ENCODE measurements around the gene PGLYRP3.

Gene PGLYRP3

GRCh38 chr1:153253693-153254092, 59.1 kb downstream of the PGLYRP3 start:
- no peak for DNase-seq

DNA sequence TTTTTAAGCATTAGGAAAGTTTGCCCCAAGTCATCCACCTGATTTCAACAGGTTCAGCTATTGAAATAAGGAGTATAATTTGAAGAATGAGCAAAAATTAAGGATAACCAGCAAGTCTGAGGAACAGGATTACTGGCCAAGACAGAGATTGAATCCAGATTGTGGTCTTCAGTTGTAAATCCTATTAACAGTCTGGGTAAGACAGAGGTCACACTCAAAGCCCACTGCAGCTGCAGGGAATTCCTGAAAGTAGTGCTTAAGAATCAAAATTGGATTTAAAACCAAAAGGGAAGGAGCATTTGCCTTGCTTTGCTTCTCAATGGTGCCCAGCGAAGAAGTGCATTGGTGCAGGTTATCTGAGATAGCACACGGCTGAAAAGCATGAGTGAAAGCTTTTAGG, 59.7 kb downstream of the PGLYRP3 start:
- DNase-seq = no peak

DNA sequence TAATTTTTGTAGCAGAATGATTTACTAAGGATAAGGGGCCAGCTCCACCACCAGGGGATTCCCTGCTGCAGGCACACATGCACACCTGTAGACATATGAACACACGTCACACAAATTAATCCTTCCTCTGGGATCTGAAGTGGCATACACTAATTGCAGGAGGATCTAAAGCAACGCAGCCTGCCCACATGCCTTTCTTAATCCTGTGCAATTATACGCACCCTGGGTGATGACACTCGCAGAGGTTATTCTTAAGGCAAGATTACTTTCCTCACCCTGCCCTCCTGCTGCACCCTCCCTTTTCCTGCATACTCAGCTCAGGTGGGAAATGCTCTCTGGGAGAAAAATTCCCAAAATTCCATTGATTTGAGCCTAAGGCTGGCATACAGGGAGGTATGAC, 60.8 kb downstream of the PGLYRP3 start:
- no peak for DNase-seq

- no peak for DNase-seq
Measured at GRCh38 chr1:153251562-153251961, 61.2 kb downstream of the PGLYRP3 start.

- DNase-seq = no peak
Measured at GRCh38 chr1:153251087-153251486, 61.7 kb downstream of the PGLYRP3 start.

DNA sequence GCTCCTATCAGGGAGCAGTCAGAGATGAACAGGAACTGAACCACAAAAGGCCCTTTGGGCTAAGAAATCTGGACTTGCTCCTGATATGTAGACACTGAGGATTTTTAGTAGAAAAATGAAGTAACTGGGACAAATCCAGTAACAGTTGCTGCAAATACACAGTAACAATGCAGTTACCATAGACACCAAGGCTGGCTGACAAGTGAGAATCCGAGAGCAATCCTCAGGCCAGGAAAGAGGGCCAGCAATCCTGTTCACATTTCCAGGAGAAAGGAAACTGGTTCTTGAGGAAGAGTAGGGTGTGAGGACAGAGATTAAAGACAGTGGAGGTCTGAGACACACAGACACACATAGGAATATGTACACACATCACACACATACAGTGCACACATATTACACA, 62.6 kb downstream of the PGLYRP3 start:
- DNase-seq = no peak

DNA sequence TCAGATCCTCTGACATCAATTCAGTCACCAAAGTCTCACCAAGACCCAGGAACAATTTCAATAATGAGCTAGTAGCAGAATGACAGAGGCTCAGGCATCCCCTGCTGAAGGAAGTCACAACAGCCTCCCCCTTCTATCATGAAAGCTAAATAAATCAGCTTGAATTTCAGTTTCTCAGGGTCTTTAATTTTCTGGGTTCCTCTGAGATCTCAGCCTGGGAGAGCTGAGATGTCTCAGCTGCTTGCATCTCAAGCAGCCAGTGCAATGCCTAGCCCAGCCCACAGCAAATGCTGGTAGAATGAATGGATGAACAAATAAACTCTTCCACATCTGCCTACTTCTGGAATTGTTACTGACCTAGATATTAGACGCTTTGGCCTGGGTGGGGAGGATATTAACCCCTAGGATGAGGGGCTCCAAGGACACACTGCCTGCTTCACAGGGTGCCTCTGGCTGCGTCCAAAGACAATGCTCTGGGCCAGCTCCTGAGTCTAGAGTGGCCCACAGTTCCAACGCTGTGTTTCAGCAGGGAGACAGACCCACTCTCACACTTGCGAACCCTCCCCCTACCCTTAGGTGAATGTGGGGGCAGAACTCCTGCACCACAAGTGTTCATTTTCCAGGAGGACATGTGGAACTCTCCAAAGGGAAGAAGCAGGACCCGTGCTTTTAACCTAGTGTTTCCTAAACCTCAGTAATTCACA, 64.4 kb downstream of the PGLYRP3 start:
- no peak for DNase-seq
